ENCODE measurements around the gene CDH4. TPM values are rescaled to one million over a fixed set of nuclear protein-coding genes. Genes with fewer than 3 reads are reported as not detected.

The CDH4 gene
- total RNA-seq, 1 experiment from 2014 or later, result 5.3 TPM

GRCh38 chr20:61951695-61952533 is 699.9 kb downstream of the CDH4 start (continued):
- TF ChIP-seq PRDM15 (CRISPR knock-in tag; IDR thresholded peaks at IDR 0.05) (no peak; the same call in 1 of the 2 replicates), PRRX2 (CRISPR knock-in tag; IDR thresholded peaks at IDR 0.05) (no peak), SOX15 (CRISPR knock-in tag; IDR thresholded peaks at IDR 0.05) (no peak), SMAD4 (CRISPR knock-in tag; IDR thresholded peaks at IDR 0.05) (peak; percentile 95), SMAD3 (CRISPR knock-in tag; IDR thresholded peaks at IDR 0.05; ENCODE audit: borderline replicate concordance) (peak; percentile 96), NFE2L1 (CRISPR knock-in tag; IDR thresholded peaks at IDR 0.05) (peak; percentile 96), ESRRA (CRISPR knock-in tag; IDR thresholded peaks at IDR 0.05; ENCODE audit: borderline replicate concordance) (peak; percentile 88; the same call in 1 of the 2 replicates), NFYB (CRISPR knock-in tag; conservative IDR thresholded peaks at IDR 0.05; ENCODE audit: low read depth) (peak; percentile 56), CBFB (CRISPR knock-in tag; IDR thresholded peaks at IDR 0.05; ENCODE audit: low read depth) (0 out of 2 replicates have a peak, but pooled peaks have one; percentile 84), ARID4B (CRISPR knock-in tag; IDR thresholded peaks at IDR 0.05; ENCODE audit: borderline replicate concordance) (peak; percentile 98), SP1 (CRISPR knock-in tag; conservative IDR thresholded peaks at IDR 0.05) (peak; percentile 72), ZNF263 (CRISPR knock-in tag; IDR thresholded peaks at IDR 0.05; ENCODE audit: low read depth) (no peak), RORB (CRISPR knock-in tag; IDR thresholded peaks at IDR 0.05) (no peak), PREB (CRISPR knock-in tag; IDR thresholded peaks at IDR 0.05; ENCODE audit: borderline replicate concordance) (peak; percentile 95), OVOL2 (CRISPR knock-in tag; IDR thresholded peaks at IDR 0.05; ENCODE audit: borderline replicate concordance) (no peak), ZNF281 (CRISPR knock-in tag; IDR thresholded peaks at IDR 0.05) (peak; percentile 94), ATF2 (CRISPR knock-in tag; IDR thresholded peaks at IDR 0.05; ENCODE audit: borderline replicate concordance, low read depth) (peak; percentile 85), CTCF (IDR thresholded peaks at IDR 0.05) (no peak), JAZF1 (CRISPR knock-in tag; IDR thresholded peaks at IDR 0.05) (no peak), CREM (CRISPR knock-in tag; IDR thresholded peaks at IDR 0.05) (peak; percentile 46; the same call in 1 of the 2 replicates), ELF4 (CRISPR knock-in tag; IDR thresholded peaks at IDR 0.05; ENCODE audit: low read depth) (no peak), NR3C1 (CRISPR knock-in tag; conservative IDR thresholded peaks at IDR 0.05; ENCODE audit: low read depth) (peak; percentile 97), ZNF423 (CRISPR knock-in tag; IDR thresholded peaks at IDR 0.05) (no peak), ZNF396 (CRISPR knock-in tag; IDR thresholded peaks at IDR 0.05; ENCODE audit: borderline replicate concordance) (no peak)
